GM21825 (cell line): Measurements from ENCODE around the gene CAVIN1.
"Not testable (repeated sequence)": the region's sequence is repeated elsewhere in the genome, so short reads cannot be mapped to it uniquely, and the experiment has no call there.

Experiments used
- ATAC-seq: cut with Tn5 transposase; IDR thresholded peaks from one replicate; pipeline ENCODE4 v1.9.1; 2021; ENCODE audit warnings: mild to moderate bottlenecking, moderate library complexity; ENCODE audit not compliant: unreplicated experiment

CAVIN1 gene

GRCh38 chr17:42381898-42382297, 41.2 kb downstream of the CAVIN1 start:
- no peak for ATAC-seq

- ATAC-seq: no peak
These were observed 42.1 kb downstream of the CAVIN1 start for GRCh38 chr17:42380935-42381334.

- ATAC-seq: no peak
These were observed 44.0 kb downstream of the CAVIN1 start for GRCh38 chr17:42378959-42379594.

DNA sequence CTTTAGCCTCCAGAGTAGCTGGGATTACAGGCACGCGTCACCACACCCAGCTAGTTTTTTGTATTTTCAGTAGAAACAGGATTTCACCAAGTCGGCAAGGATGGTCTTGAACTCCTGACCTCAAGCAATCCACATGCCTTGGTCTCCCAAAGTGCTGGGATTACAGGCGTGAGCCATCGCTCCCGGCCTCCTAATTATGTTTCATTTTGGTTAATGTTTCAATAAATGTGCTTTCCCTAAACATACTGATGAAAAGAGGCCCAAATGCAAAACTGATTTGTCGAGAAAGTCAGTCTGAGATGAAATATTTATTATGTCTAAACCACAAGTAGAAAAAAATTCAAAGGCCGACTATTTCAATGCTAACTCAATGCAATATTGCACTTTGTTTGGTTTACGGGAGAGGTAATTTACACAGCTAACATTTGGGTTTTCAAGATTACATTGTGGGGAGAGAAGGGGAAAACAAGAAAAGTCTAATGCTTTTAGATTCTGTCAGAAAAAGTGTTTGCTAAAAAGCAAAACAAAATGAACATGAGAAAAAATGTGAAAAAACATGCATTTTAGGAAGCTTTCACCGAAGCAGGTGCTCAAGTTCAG, 44.6 kb downstream of the CAVIN1 start:
- no peak for ATAC-seq

DNA sequence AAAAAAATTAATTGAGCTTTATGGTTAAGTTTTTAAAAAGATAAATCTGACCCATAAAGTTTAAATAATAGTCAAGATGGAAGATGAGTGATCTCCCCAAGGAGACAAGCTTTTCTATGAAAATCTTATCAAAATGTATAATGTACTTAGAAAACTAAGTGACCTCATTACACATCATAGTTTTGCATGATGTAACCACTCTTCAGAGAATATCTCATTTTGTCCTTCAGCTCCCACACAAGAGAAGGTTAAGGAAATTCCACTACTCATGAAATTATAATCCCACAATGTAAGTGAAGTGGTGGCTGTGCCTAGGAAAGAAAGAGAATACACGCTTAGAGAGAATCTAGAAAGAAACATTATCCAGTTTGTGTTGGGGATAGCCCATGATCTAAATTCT, 49.2 kb downstream of the CAVIN1 start:
- ATAC-seq: no peak

- no peak for ATAC-seq
These were observed 50.9 kb downstream of the CAVIN1 start for GRCh38 chr17:42372142-42372541.

GRCh38 chr17:42368797-42369561, 54.1 kb downstream of the CAVIN1 start:
- ATAC-seq: not testable (repeated sequence)

DNA sequence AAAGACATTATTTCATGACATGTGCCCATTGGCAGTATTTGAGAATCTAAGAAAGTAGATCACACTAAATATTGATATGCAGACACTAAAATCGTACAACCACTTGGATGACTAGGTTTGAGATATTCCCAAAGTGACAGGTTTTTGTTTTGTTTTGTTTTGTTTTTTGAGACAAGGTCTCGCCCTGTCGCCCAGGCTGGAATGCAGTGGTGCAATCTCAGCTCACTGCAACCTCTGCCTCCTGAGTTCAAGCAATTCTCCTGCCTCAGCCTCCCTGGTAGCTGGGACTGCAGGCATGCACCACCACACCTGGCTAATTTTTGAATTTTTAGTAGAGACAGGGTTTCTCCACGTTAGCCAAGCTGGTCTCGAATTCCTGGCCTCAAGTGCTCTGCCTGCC, 54.7 kb downstream of the CAVIN1 start:
- ATAC-seq: not testable (repeated sequence)

DNA sequence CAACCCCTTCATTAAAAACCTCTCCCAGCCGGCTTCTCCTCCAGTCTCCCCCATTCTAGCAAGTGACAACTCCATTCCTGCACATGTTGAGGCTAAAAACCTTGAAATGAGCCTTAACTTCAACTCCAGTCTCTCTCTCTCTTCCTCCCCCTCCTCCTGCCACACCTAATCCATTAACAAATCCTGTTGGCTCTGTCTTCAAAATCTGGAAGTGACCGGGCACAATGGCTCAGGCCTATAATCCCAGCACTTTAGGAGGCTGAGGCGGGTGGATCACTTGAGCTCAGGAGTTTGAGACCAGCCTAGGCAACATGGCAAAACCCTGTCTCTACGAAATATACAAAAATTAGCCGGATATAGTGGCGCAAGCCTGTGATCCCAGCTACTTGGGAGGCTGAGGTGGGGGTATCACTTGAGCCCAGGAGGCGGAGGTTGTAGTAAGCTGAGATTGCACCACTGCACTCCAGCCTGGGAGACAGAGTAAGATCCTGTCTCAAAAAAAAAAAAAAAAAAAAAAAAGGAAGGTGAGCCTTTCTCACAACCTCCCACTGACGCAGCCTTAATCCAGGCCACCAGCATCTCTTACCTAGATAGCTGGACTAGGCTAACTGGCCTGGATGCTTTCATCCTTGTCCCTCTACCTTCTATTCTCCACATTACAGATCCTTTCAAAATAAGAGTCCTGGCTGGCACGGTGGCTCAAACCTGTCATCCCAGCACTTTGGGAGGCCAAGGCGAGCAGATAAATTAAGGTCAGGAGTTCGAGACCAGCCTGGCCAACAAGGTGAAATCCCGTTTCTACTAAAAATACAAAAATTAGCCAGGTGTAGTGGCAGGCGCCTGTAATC, 56.7 kb downstream of the CAVIN1 start:
- ATAC-seq: not testable (repeated sequence)

DNA sequence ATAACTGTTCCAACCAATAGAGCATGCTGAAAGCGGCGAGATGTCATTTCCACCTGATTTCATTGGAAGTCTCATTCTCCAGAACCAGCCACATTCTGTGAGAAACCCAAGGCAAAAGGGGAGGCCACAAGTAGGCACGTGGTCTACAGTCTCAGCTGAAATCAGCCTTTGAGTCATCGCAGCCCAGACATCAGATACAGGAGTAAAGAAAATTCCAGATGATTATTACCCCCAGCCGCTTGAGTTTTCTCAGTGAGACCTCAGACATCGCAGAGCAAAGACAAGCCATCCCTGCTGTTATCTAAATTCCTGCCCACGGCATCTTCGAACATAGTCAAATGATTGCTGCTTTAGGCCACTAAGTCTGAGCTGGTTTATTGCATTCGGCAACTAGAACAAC, 57.9 kb downstream of the CAVIN1 start:
- no peak for ATAC-seq

GRCh38 chr17:42363767-42364585, 59.1 kb downstream of the CAVIN1 start:
- ATAC-seq: no peak

DNA sequence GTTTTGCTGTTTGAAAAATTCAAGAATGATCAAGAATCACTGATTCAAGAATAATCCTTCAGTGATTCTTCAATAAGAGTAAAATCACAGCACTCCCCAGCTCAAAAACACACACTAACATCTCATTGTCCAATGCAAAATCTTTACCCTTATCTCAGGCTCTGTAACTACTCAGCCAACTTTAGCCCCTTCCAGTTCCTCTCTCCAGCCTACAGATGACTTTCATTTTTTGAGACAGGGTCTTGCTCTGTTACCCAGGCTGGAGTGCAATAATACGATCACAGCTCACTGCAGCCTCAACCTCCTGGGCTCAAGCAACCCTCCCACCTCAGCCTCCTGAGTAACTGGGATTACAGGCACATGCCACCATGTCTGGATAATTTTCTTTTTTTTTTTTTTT, 59.8 kb downstream of the CAVIN1 start:
- ATAC-seq: no peak

DNA sequence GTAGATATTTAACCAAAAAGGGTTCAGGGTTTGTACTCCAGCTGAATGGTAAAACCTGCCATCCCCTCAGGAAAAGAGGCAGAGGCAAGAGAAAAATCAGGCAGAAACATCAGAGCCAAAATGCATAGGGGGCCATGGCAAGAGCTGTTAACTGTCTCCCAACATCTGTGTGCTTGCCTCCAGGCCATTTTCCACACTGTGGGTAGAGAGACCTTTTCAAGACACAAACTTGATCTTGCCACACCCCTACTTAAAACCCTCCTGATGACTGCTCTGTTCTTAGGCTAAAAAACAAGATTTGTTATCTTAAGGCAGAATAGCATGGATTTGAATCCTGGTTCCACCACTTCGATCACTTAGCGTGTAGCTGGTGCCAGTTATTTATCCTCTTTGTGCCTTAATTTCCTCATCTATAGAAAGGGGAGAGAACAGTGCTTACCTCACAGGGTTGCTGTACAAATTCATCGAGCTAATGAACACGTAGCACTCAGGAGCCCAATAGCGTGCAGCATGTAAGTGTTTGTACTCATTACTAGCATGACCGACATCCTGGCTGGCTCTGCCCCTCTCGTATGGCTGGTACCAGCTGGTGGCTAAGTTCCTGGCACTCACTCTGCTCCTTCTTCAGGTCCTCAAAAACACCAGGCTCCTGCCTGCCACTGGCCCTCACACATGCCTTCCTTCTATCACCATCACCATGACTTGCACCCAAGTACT, 60.7 kb downstream of the CAVIN1 start:
- no peak for ATAC-seq

DNA sequence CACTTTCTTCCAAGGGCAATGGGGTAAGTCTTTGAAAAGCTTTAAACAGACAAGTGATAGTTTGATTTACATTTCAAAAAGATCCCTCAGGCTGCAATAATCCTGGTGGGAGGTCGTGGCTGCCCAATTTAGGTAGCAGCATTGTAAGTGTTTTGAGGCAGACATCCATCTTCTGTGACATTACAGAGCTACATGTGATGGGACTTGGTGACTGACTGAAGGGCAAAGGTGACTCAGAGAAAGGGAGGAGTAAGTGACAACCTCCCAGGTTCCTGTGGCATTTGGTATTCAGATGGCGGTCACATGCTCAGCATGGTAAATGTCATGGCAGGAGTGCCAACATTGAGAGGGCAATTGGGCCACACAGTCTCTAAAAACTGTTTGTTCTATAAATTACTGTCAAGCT, 61.3 kb downstream of the CAVIN1 start:
- no peak for ATAC-seq

DNA sequence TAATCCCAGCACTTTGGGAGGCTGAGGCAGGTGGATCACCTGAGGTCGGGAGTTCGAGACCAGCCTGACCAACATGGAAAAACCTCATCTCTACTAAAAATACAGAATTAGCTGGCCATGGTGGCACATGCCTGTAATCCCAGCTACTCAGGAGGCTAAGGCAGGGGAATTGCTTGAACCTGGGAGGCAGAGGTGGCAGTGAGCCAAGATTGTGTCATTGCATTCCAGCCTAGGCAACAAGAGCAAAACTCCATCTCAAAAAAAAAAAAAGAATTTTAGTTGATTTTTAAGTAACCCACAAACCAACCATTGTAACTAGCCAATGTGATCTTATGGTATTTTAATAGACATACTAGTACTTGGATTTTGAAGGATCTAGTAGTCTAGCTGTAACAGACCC, 62.7 kb downstream of the CAVIN1 start:
- ATAC-seq: not testable (repeated sequence)

DNA sequence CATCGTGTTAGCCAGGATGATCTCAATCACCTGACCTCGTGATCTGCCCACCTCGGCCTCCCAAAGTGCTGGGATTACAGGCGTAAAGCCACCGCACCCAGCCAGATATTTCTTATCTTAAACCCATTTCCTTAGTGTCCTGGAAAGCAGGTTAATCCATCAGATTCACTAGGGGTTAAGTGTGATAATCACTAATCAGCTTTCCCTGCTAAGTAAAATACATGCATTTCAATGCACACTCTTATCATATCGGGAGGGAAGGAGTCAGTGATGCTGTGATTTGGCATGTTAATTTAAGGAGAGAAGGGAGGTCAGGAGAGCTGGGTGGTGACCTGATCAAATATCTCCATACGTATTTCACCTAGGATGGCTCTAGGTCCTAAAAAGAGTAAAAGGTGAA, 63.9 kb downstream of the CAVIN1 start:
- no peak for ATAC-seq

DNA sequence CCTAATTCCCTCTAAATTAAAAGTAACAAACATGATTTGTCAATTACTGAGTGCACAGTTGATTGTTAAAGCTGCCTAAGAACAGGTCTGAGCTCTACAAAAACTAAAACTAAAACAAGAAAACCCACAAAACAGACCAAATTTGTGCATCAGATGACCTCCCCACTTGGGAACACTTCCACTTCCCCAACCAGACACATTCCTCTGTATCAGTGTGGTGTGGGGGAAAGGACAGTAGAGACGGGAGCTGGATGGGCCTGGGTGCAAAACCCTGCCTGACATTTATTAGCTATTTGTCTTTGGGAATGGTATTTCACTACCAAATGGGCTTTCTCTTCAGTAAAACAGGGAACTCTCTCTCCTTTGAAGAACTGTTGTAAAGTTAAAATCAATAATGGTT, 64.6 kb downstream of the CAVIN1 start:
- ATAC-seq: no peak

DNA sequence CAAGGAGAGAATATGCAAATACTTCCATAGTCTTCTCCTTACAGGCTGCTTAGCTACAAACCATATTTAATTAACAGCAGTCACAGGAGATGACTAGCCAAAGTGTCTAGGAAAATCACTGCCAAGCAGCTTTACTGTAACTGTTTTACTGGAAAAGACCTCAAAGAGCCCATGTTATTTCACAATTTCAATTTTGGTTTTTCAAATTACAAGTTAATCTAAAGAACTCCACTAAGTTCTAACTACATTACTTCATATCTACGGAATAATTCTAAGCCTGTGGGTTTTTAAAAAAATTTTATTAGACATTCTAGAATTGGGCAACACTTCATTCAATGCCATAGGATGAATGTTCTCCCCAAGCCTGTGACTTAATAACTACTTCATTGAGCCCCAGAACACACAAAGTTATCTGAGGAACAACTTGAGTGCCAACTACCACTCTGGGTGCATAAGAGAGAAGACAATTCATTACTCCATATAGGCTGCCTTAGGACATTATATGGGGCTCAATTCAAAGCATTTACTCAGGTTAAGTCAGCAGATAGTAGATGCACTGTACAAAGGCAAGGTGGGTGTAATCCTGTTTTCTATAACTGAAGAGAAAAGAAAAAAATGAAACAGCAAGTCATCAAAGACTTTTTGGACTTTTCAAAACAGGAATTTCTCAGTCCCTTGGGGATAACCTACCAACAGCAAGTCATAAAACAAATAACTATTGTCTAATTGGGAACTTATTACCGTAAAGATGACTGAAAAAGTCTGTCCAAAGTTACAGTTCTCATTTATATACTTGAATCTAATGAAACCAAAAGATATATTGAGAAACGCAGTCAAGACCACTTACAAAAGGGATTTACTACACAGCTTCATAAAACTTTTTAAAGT, 67.9 kb downstream of the CAVIN1 start:
- ATAC-seq: no peak
